Muscle of leg (tissue), 11 donors: ENCODE measurements around the gene KRT82. TPM values are rescaled to one million over a fixed set of nuclear protein-coding genes. Genes with fewer than 3 reads are reported as not detected.
A peak's percentile ranks its signal among the peaks of the same experiment; 100 is the strongest.

Experiments used
- DNase-seq: peaks from one replicate; pipeline ENCODE4 v3.0.0; 2013
- H3K27ac ChIP-seq: one replicate; pipeline ENCODE4 v1.5.1; 2013; ENCODE audit warnings: mild to moderate bottlenecking, low read length, control low read depth
- H3K27me3 ChIP-seq: one replicate; pipeline ENCODE4 v1.6.1; 2013; ENCODE audit warnings: low read length; ENCODE audit not compliant: control insufficient read depth, insufficient read depth
- H3K36me3 ChIP-seq: one replicate; pipeline ENCODE4 v1.6.1; 2013; ENCODE audit warnings: low read length; ENCODE audit not compliant: control insufficient read depth, insufficient read depth
- H3K4me1 ChIP-seq: one replicate; pipeline ENCODE4 v1.6.1; 2013; ENCODE audit warnings: low read length; ENCODE audit not compliant: control insufficient read depth, insufficient read depth
- H3K4me3 ChIP-seq: one replicate; pipeline ENCODE4 v1.5.1; 2013; ENCODE audit warnings: low read length, control low read depth
- H3K9me3 ChIP-seq: replicated peaks from 2 replicates; pipeline ENCODE4 v1.6.1; 2013; ENCODE audit warnings: low read depth, low read length; ENCODE audit not compliant: control insufficient read depth
- WGBS: methylation state at CpG from one replicate; pipeline ENCODE4 v1.1.5; 2013; ENCODE audit warnings: missing lambda C conversion rate; ENCODE audit not compliant: insufficient coverage; 5-methylcytosine and 5-hydroxymethylcytosine counted together
- polyA plus RNA-seq, 8 donors: library from polyadenylated mRNA; unstranded; fragments of 120-200 nt; gene quantifications; one replicate each; pipeline versions ENCODE4 v1.2.1 to v1.2.3, GENCODE V29; 2013; ENCODE audit warnings: inconsistent platforms in 1 of 8, low replicate concordance in 1 of 8; ENCODE audit not compliant: insufficient read length in 8 of 8, insufficient read depth in 1 of 8
- total RNA-seq: library from RNA; stranded (reverse); fragments of 120-200 nt; gene quantifications from one replicate; pipeline ENCODE4 v1.2.4, GENCODE V29; 2013

Gene KRT82
- total and polyA plus RNA-seq, 9 donors = not detected

DNA sequence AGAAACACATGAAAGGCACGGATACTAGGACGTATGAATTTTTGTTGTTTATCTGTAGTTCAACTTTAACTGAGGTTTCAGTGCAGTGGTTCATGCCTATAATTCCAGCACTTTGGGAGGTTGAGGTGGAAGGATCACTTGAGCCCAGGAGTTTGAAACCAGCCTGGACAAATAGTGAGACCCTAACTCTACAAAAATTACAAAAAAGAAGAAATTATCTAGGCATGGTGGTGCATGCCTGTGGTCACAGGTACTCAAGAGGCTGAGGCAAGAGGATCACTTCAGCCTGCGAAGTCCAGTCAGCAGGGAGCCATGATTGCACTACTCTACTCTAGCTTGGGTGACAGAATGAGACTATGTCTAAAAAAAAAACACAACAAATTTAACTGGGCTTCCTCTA is 37.8 kb upstream of the KRT82 start:
- Histone ChIP-seq H3K27me3 (peaks cover 8% of the 10 kb centered on the region), H3K36me3 (no peaks in the 10 kb centered on the region), H3K4me1 (no peaks in the 10 kb centered on the region), H3K27ac (no peak overlapping the region), H3K4me3 (no peak overlapping the region), H3K9me3 (no peaks in the 10 kb centered on the region)
- 100% methylated on average over 2 of the region's 3 CpGs for whole genome bisulfite sequencing
- no peak for DNase-seq

DNA sequence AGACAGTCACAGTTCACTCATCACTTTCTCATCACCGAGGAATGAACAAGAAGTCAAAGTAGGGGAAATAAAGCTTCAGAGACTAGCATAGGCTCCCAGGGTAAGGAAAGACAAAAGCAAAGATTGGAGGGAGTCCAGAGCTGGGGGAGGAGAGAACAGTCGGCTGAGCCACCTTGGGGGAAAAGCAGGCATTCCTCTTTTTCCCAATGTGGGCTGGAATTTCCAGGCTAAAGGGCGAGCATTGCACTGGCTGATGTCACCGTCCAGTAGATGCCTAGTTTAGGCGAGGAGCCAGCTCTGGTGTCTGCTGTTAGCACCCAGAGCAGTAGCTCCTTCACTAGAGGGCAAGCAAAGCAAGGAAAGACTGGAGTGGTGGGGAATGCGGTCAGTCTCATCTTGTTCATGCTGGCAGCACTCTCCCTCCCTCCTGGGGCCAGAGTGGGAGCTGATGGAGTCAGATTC is 36.5 kb upstream of the KRT82 start:
- H3K36me3 ChIP-seq = no peaks in the 10 kb centered on the region
- no peaks in the 10 kb centered on the region for H3K4me1 ChIP-seq
- H3K4me3 ChIP-seq = no peak overlapping the region
- H3K27ac ChIP-seq = no peak overlapping the region
- peaks cover 8% of the 10 kb centered on the region for H3K27me3 ChIP-seq
- H3K9me3 ChIP-seq = no peaks in the 10 kb centered on the region
- DNase-seq = peak; percentile 6
- 18% methylated on average over 4 of the region's 6 CpGs for WGBS

DNA sequence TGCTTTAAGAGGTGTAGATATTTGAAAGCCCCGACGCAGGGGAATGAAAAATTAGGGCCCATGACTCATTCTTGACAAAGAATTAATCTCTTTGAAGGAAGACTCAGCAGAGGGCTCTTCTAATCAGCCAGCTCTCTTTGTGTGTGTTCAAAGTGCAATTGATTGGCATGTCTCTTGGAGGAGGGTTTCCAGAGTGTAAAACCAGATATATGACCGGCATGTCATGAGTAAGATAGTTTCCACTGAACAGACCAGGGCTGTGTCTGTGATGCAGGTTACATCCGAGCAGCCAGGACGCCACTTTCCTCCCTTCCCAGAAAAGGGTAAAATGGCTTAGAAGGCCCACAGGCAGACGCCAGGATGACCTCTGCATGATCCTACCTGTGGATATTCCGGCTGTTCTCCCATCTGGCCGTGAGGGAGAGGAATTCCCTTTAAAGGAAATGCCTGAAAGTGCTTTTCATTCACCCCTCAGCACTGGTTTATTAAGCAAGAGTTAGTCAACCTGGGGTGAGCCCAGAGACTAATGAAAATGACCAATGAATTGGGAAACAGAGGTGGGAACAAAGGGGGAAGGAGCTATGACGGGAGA is 35.3 kb upstream of the KRT82 start:
- no peak for DNase-seq
- 77% methylated on average over 3 of the region's 9 CpGs for WGBS
- H3K27me3 ChIP-seq = peaks cover 8% of the 10 kb centered on the region

DNA sequence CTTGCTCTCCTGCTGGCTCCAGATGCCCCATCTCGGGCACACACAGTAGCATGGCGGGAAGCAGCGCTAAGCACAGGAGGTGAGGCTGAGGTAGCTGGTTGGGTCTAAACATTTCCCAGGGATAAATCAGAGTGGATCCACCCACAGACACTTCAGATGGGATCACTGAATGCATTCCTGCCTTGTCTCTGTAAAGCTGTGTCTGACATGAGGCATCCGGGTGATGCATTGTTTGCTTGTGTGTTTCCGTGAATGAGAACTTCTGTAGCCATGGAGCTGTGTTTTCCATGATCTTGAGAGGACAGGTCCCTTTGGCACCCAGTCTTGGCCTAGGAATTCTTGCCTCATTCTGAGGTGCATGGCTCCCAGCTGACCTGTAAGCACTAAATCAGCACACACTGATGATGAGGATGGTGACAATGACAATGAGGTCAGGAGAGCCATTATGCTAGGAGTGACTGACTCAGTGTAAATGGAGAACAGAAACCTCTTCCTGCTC is 34.7 kb upstream of the KRT82 start:
- WGBS = 69% methylated on average over 4 of the region's 5 CpGs
- Histone ChIP-seq H3K27me3 (peaks cover 8% of the 10 kb centered on the region), H3K36me3 (no peaks in the 10 kb centered on the region)

More for the DNA sequence above, 35.3 kb upstream of the KRT82 start:
- Histone ChIP-seq H3K36me3 (no peaks in the 10 kb centered on the region), H3K9me3 (no peaks in the 10 kb centered on the region), H3K4me3 (no peak overlapping the region), H3K27ac (no peak overlapping the region), H3K4me1 (no peaks in the 10 kb centered on the region)

DNA sequence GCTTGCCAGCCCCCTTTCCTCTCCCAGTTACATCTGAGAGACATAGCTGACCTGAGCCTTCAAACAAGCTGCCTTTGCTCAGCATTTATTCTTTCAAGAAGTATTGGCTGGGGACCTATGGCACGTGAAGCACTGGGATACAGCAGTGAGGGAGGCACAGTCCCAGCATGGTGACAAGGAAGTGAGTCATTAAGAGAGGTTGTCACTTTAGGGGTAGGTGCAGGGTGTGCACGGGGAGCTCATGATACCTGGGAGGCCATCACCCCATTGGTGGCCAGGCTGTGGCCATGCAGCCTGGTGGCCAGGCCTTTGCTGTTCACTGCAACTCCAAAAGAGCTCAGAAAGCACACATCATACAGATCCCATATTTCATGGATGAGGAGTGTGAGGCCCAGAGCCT is 33.7 kb upstream of the KRT82 start:
- Histone ChIP-seq H3K27ac (no peak overlapping the region), H3K4me3 (no peak overlapping the region), H3K27me3 (peaks cover 8% of the 10 kb centered on the region), H3K9me3 (no peaks in the 10 kb centered on the region), H3K4me1 (no peaks in the 10 kb centered on the region), H3K36me3 (no peaks in the 10 kb centered on the region)
- no peak for DNase-seq
- 66% methylated on average over 2 of the region's 2 CpGs for WGBS

More for the DNA sequence above, 34.7 kb upstream of the KRT82 start:
- Histone ChIP-seq H3K4me1 (no peaks in the 10 kb centered on the region), H3K9me3 (no peaks in the 10 kb centered on the region), H3K27ac (no peak overlapping the region), H3K4me3 (no peak overlapping the region)
- DNase-seq = no peak

DNA sequence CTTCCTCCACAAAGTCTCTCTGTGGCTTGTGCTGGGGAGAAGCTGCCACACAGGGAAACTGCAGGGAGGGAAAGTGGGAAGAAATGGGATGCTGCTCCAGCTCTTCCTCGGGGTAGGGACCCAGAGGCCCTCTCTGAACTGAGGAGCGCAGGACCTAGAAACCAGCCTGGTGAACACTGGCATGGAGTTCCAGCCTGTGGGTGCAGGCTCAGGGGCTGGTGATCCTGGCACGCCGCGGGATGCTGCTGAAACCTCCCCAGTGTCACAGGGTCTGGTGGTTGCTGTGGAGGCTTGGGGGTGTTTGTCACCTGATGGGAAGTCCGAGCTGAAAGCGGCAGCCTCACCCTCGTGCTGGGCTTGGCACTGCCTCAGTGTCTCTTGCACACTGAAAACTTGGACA is 33.3 kb upstream of the KRT82 start:
- 84% methylated on average over 5 of the region's 8 CpGs for WGBS
- no peak overlapping the region for H3K4me3 ChIP-seq
- H3K27me3 ChIP-seq = peaks cover 8% of the 10 kb centered on the region
- H3K4me1 ChIP-seq = no peaks in the 10 kb centered on the region
- no peaks in the 10 kb centered on the region for H3K36me3 ChIP-seq
- no peak overlapping the region for H3K27ac ChIP-seq
- H3K9me3 ChIP-seq = no peaks in the 10 kb centered on the region
- no peak for DNase-seq

DNA sequence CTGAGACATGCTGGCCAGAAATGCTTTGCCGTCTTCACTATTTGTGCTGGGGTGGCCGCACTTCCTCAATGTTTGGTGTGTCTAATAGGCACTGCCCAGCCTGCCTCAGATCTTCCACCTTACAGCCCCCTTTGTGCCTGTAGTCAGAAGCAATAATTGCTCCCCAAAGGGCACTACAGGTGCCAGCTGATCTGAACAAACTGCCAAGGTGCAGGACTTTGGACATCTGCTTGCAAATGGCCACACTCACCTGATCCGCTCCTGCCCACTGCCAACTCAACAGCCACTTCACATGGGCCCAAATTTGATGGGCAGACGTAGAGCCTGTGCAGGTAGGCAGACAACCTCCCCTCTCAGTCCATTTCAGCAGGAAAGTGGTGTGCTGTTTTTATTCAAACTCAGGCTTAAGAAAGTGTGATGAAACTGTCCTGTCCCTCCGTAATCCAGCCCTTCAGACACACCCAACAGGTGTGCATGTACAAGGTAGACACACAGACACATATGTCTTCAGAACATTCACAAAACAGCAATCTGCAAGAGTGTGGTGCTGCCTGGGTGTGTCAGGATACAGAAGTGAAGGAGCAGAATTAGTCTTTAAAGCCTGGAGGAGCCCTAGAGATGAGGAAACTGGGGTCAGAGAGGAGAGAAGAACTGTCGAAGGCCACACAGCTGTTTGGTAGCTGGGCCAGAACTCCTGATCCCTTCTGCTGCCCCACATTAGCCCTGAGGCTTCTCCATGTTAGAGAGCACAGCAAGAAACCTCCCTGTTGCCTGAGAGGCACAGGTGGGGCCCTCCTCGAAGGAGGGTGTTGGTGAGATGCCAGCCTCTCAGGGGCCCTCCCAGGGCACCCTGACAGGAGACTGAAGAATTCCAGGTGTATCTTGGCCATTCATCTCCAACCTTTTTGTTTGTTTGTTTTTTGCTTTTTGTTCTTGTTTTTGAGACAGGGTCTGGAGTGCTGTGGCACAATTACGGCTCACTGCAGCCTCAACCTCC is 32.5 kb upstream of the KRT82 start:
- Histone ChIP-seq H3K36me3 (no peaks in the 10 kb centered on the region), H3K4me3 (no peak overlapping the region), H3K27me3 (peaks cover 5% of the 10 kb centered on the region), H3K9me3 (no peaks in the 10 kb centered on the region), H3K4me1 (no peaks in the 10 kb centered on the region), H3K27ac (no peak overlapping the region)
- 81% methylated on average over 3 of the region's 8 CpGs for WGBS
- no peak for DNase-seq

DNA sequence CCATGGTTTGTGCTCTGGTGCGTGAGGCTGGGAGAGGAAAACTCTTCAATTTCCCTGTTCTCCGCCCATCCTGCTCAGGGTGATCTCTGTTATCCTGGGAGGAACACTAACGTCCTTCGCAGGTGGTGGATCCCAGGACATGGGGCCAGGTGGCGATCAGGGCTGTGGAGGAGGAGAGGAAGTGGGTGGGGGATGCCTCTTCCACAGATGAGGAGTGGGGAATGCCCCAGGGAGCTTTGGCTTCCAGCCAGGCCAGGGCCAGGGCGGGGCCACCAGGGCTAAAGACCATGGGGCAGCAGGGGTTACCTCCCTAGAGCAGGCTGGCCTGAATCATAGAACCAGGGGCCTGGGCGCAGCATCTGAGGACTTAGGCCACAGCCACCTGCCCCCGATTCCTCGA is 31.4 kb upstream of the KRT82 start:
- Histone ChIP-seq H3K4me1 (no peaks in the 10 kb centered on the region), H3K4me3 (no peak overlapping the region), H3K36me3 (no peaks in the 10 kb centered on the region), H3K27me3 (peaks cover 6% of the 10 kb centered on the region), H3K27ac (no peak overlapping the region), H3K9me3 (no peaks in the 10 kb centered on the region)
- DNase-seq = no peak
- whole genome bisulfite sequencing = 56% methylated on average over 5 of the region's 9 CpGs

DNA sequence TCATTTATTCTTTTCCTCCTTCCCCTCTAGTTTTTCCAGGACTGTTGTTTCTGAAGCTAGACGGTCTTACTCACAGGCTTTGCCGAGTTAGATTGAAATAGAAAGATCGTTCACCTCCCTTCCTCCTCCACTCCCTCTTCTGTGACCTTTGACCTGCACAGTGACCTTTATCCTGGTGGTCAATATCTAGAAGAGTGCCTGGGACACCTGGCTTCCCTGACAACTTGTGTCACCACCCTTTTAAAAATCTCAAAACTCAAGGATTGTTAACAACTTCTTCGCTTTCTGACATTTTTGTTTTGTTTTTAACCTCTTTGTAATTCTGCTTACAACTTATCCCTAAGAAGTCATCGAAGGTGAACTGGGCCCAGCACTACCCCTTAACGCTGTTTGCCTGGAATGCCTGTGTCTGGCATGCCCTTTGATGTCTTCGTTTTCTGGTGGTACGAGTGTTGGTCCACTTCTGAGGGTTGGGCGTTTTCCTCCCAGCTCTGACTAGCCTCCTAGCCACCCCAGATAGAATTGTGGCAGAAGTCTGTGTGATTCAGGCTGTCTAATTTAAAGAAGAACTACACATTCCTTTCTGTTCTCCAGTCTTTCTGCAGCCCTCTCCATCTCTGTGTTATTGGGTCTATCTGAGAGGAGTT is 30.8 kb upstream of the KRT82 start:
- WGBS = 56% methylated on average over 4 of the region's 9 CpGs

More for the DNA sequence above, 30.8 kb upstream of the KRT82 start:
- H3K27me3 ChIP-seq = peaks cover 6% of the 10 kb centered on the region
- H3K36me3 ChIP-seq = no peaks in the 10 kb centered on the region
- H3K4me3 ChIP-seq = no peak overlapping the region
- DNase-seq = no peak
- H3K9me3 ChIP-seq = no peaks in the 10 kb centered on the region
- no peak overlapping the region for H3K27ac ChIP-seq
- H3K4me1 ChIP-seq = no peaks in the 10 kb centered on the region
